ENCODE data around the gene USP21. TPM values are rescaled to one million over a fixed set of nuclear protein-coding genes. Genes with fewer than 3 reads are reported as not detected.

Gene USP21
- total and polyA plus RNA-seq, 9 of the 15 experiments (the other 6 are each of a cell fraction or from before 2014, with no cell fraction given): 4.9 to 52.4 (median 21.6) TPM

- TF ChIP-seq CUX1 (CRISPR knock-in tag; IDR thresholded peaks at IDR 0.05): 0 out of 2 replicates have a peak, but pooled peaks have one; percentile 38
- peak; percentile 37 for TF ChIP-seq BRD9 (IDR thresholded peaks at IDR 0.05; ENCODE audit: low read depth, partially characterized antibody)
- peak in 1 of 2 experiments; percentile 32; a peak in 1 of 4 replicates for TF ChIP-seq NRF1 (conservative IDR thresholded peaks at IDR 0.05 in 1 of 2, IDR thresholded peaks at IDR 0.05 in 1 of 2)
- 0 out of 2 replicates have a peak, but pooled peaks have one; percentile 5 for TF ChIP-seq RAD51 (IDR thresholded peaks at IDR 0.05; ENCODE audit: borderline replicate concordance, low read depth)
- TF ChIP-seq ASH1L (IDR thresholded peaks at IDR 0.05; ENCODE audit: borderline replicate concordance, low read depth, partially characterized antibody): no peak
- TF ChIP-seq SMARCA4 (IDR thresholded peaks at IDR 0.05): 0 out of 2 replicates have a peak, but pooled peaks have one; percentile 9
- no peak for TF ChIP-seq THAP7 (CRISPR knock-in tag; IDR thresholded peaks at IDR 0.05)
- TF ChIP-seq RFX7 (CRISPR knock-in tag; IDR thresholded peaks at IDR 0.05): no peak
- TF ChIP-seq MBD1 (CRISPR knock-in tag; IDR thresholded peaks at IDR 0.05): peak; percentile 67; the same call in 1 of the 2 replicates
- no peak for TF ChIP-seq ZNF316 (IDR thresholded peaks at IDR 0.05)
- TF ChIP-seq GABPB2 (CRISPR knock-in tag; conservative IDR thresholded peaks at IDR 0.05): no peak
- TF ChIP-seq MTA1 (IDR thresholded peaks at IDR 0.05; ENCODE audit: borderline replicate concordance): 0 out of 2 replicates have a peak, but pooled peaks have one; percentile 33
- no peak for TF ChIP-seq PRDM10 (IDR thresholded peaks at IDR 0.05; ENCODE audit: partially characterized antibody)
These were observed 18.6 kb downstream of the USP21 start (continued) for GRCh38 chr1:161177936-161178244.
